SK-N-SH treated with all-trans-retinoic acid at 6 μM for 48 hours (cell line): Measurements from ENCODE around the gene KIAA1217.

Experiments used
- ATAC-seq: fragments of 200-7000 bp; cut with Tn5 transposase; 3 replicates; pipeline ENCODE4 v1.9.1; 2020; ENCODE audit warnings: mild to moderate bottlenecking, moderate library complexity
- BACH2 ChIP-seq: fragments of 250-450 bp; sonication (Bioruptor Pico); IDR thresholded peaks from 2 replicates; pipeline ENCODE4 v1.9.0; 2021; ENCODE audit warnings: mild to moderate bottlenecking, borderline replicate concordance
- CSDC2 ChIP-seq: fragments of 250-450 bp; sonication (Bioruptor Pico); IDR thresholded peaks from 2 replicates; pipeline ENCODE4 v1.5.0; 2020; ENCODE audit warnings: mild to moderate bottlenecking, moderate library complexity
- ESRRG ChIP-seq: fragments of 250-450 bp; sonication (Bioruptor Pico); IDR thresholded peaks from 2 replicates; pipeline ENCODE4 v1.6.1; 2021; ENCODE audit warnings: mild to moderate bottlenecking
- ISL1 ChIP-seq: fragments of 250-450 bp; sonication (Bioruptor Pico); IDR thresholded peaks from 2 replicates; pipeline ENCODE4 v2.1.2; 2022; ENCODE audit warnings: mild to moderate bottlenecking, moderate library complexity
- PPARA ChIP-seq: fragments of 250-450 bp; sonication (Bioruptor Pico); IDR thresholded peaks from 2 replicates; pipeline ENCODE4 v1.5.0; 2020; ENCODE audit warnings: mild to moderate bottlenecking, borderline replicate concordance
- RARB ChIP-seq: fragments of 250-450 bp; sonication (Bioruptor Pico); IDR thresholded peaks from 2 replicates; pipeline ENCODE4 v1.8.0; 2021; ENCODE audit warnings: mild to moderate bottlenecking, moderate library complexity
- TCF4 ChIP-seq: fragments of 250-450 bp; sonication (Bioruptor Pico); IDR thresholded peaks from 2 replicates; pipeline ENCODE4 v1.8.0; 2021; ENCODE audit warnings: mild to moderate bottlenecking, moderate library complexity, borderline replicate concordance
- TOX ChIP-seq: fragments of 250-450 bp; sonication (Bioruptor Pico); IDR thresholded peaks from 2 replicates; pipeline ENCODE4 v1.8.0; 2021; ENCODE audit warnings: mild to moderate bottlenecking, moderate library complexity, borderline replicate concordance
- ZC3H10 ChIP-seq: fragments of 250-450 bp; sonication (Bioruptor Pico); IDR thresholded peaks from 2 replicates; pipeline ENCODE4 v1.5.1; 2021; ENCODE audit warnings: mild to moderate bottlenecking, moderate library complexity
- ZNF565 ChIP-seq: fragments of 450-650 bp; formaldehyde crosslinking; conservative IDR thresholded peaks from 2 replicates; pipeline ENCODE4 v1.5.0; 2020; ENCODE audit warnings: low read depth, mild to moderate bottlenecking, moderate library complexity
- ZNF70 ChIP-seq: fragments of 450-650 bp; formaldehyde crosslinking; IDR thresholded peaks from 2 replicates; pipeline ENCODE4 v1.5.0; 2020; ENCODE audit warnings: mild to moderate bottlenecking, moderate library complexity
- ZNF8 ChIP-seq: fragments of 450-650 bp; formaldehyde crosslinking; IDR thresholded peaks from 2 replicates; pipeline ENCODE4 v1.5.0; 2020; ENCODE audit warnings: mild to moderate bottlenecking, moderate library complexity
- TF ChIP-seq, protein P1 (sequence below): fragments of 250-450 bp; sonication (Bioruptor Pico); IDR thresholded peaks from 2 replicates; pipeline ENCODE4 v1.8.0; 2020; ENCODE audit warnings: mild to moderate bottlenecking, moderate library complexity, borderline replicate concordance
- TF ChIP-seq, protein P2 (sequence below): fragments of 250-450 bp; sonication (Bioruptor Pico); IDR thresholded peaks from 2 replicates; pipeline ENCODE4 v1.5.1; 2021; ENCODE audit warnings: mild to moderate bottlenecking, moderate library complexity
- TF ChIP-seq, protein P3 (sequence below): fragments of 250-450 bp; sonication (Bioruptor Pico); IDR thresholded peaks from 2 replicates; pipeline ENCODE4 v1.8.0; 2021; ENCODE audit warnings: low read depth, mild to moderate bottlenecking, moderate library complexity, borderline replicate concordance
- TF ChIP-seq, protein P4 (sequence below): fragments of 250-450 bp; sonication (Bioruptor Pico); IDR thresholded peaks from 2 replicates; pipeline ENCODE4 v1.5.0; 2020; ENCODE audit warnings: mild to moderate bottlenecking, moderate library complexity

KIAA1217 gene

DNA sequence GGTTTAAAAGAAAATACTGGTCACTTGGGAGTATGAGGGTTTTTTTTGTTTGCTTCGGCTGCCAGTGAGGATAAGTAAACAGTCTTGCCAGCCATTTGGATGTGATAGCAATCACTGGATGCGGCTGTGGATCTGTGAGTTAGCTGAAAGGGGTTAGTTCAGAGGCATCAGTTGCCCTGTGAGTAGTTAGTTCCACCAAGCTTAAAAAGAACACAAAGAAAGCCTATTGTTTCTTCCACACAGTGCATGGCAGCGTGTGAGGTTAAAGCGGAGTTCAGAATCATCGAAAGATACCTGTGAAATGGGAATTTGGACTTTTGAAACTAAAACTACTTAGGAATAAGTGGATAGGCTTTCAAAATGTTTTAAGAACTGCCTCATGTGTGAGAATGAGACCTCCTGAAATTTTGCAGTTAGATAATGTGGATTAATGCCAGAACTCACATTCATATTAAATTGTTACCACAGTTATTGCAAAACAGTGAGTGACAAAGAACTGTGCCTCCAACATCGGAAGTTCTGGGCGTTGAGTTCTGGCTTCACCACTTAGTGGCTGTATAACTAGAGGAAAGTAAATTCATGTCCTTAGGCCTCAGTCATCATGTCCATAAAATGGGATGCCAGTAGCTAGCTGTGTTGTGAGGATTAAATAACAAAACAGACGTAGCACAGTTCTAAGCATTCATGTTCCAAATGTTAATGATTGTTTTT is 31.3 kb downstream of the KIAA1217 start:
- peak; percentile 37; the same call in 1 of the 3 replicates for ATAC-seq
- no peak for TF ChIP-seq ZNF8 (CRISPR knock-in tag)
- TF ChIP-seq TCF4 (CRISPR knock-in tag) = no peak
- TF ChIP-seq ESRRG (CRISPR knock-in tag) = no peak
- TF ChIP-seq ZNF70 (CRISPR knock-in tag) = peak; percentile 79
- TF ChIP-seq, protein P1, sequence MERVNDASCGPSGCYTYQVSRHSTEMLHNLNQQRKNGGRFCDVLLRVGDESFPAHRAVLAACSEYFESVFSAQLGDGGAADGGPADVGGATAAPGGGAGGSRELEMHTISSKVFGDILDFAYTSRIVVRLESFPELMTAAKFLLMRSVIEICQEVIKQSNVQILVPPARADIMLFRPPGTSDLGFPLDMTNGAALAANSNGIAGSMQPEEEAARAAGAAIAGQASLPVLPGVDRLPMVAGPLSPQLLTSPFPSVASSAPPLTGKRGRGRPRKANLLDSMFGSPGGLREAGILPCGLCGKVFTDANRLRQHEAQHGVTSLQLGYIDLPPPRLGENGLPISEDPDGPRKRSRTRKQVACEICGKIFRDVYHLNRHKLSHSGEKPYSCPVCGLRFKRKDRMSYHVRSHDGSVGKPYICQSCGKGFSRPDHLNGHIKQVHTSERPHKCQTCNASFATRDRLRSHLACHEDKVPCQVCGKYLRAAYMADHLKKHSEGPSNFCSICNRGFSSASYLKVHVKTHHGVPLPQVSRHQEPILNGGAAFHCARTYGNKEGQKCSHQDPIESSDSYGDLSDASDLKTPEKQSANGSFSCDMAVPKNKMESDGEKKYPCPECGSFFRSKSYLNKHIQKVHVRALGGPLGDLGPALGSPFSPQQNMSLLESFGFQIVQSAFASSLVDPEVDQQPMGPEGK (CRISPR knock-in tag) = no peak
- TF ChIP-seq, all 23 proteins: peak for 1

DNA sequence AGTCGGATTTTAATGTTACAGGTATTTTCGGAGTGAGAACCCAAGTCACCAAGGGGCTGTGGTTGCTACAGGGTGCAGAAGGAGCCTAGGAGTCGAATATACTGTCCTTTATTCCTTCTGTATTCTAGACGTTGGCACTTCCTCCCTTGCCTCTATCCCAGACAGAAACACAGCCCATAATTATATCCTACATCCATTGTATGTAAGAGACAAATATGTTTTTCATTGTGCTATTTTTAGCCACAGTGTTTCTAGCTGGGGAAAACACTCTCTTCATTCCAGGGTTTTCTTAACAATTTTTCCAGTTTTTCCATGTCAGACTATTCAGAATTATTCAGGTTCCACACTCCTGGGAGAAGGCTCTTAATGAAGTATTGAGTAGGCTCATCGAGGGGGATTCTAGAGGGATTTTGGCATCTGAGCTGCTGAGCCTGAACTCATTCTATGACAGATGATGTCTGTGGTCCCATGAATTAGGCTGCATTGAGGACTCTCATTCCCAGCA is 32.6 kb downstream of the KIAA1217 start:
- peak; percentile 84 for ATAC-seq
- TF ChIP-seq, protein P2, sequence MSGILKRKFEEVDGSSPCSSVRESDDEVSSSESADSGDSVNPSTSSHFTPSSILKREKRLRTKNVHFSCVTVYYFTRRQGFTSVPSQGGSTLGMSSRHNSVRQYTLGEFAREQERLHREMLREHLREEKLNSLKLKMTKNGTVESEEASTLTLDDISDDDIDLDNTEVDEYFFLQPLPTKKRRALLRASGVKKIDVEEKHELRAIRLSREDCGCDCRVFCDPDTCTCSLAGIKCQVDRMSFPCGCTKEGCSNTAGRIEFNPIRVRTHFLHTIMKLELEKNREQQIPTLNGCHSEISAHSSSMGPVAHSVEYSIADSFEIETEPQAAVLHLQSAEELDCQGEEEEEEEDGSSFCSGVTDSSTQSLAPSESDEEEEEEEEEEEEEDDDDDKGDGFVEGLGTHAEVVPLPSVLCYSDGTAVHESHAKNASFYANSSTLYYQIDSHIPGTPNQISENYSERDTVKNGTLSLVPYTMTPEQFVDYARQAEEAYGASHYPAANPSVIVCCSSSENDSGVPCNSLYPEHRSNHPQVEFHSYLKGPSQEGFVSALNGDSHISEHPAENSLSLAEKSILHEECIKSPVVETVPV (CRISPR knock-in tag) = no peak
- TF ChIP-seq, protein P1 (CRISPR knock-in tag) = no peak
- TF ChIP-seq, protein P3, sequence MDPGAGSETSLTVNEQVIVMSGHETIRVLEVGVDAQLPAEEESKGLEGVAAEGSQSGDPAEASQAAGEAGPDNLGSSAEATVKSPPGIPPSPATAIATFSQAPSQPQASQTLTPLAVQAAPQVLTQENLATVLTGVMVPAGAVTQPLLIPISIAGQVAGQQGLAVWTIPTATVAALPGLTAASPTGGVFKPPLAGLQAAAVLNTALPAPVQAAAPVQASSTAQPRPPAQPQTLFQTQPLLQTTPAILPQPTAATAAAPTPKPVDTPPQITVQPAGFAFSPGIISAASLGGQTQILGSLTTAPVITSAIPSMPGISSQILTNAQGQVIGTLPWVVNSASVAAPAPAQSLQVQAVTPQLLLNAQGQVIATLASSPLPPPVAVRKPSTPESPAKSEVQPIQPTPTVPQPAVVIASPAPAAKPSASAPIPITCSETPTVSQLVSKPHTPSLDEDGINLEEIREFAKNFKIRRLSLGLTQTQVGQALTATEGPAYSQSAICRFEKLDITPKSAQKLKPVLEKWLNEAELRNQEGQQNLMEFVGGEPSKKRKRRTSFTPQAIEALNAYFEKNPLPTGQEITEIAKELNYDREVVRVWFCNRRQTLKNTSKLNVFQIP (CRISPR knock-in tag) = no peak
- TF ChIP-seq TCF4 (CRISPR knock-in tag) (no peak), ZNF565 (CRISPR knock-in tag) (no peak), BACH2 (CRISPR knock-in tag) (no peak), RARB (CRISPR knock-in tag) (no peak), TOX (CRISPR knock-in tag) (no peak), ZC3H10 (CRISPR knock-in tag) (no peak), CSDC2 (no peak), ZNF8 (CRISPR knock-in tag) (no peak), PPARA (CRISPR knock-in tag) (no peak)

DNA sequence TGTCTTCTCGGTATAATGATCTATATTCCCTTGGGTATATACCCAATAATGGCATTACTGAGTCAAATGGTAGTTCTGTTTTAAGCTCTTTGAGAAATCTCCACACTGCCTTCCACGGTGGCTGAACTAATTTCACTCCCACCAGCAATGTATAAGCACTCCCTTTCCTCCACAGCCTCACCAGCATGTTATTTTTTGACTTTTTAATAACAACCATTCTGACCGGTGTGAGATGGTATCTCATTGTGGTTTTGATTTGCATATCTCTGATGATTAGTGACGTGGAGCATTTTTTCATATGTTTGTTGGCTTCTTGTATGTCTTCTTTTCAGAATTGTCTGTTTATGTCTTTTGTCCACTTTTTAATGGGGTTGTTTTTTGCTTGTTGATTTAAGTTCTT is 33.6 kb downstream of the KIAA1217 start:
- ATAC-seq = no peak; the same call in 2 of the 3 replicates
- TF ChIP-seq ZNF565 (CRISPR knock-in tag) (no peak), ZNF8 (CRISPR knock-in tag) (no peak), ISL1 (CRISPR knock-in tag) (no peak), ESRRG (CRISPR knock-in tag) (no peak)
- TF ChIP-seq, protein P2 (CRISPR knock-in tag) = no peak
- TF ChIP-seq, protein P4, sequence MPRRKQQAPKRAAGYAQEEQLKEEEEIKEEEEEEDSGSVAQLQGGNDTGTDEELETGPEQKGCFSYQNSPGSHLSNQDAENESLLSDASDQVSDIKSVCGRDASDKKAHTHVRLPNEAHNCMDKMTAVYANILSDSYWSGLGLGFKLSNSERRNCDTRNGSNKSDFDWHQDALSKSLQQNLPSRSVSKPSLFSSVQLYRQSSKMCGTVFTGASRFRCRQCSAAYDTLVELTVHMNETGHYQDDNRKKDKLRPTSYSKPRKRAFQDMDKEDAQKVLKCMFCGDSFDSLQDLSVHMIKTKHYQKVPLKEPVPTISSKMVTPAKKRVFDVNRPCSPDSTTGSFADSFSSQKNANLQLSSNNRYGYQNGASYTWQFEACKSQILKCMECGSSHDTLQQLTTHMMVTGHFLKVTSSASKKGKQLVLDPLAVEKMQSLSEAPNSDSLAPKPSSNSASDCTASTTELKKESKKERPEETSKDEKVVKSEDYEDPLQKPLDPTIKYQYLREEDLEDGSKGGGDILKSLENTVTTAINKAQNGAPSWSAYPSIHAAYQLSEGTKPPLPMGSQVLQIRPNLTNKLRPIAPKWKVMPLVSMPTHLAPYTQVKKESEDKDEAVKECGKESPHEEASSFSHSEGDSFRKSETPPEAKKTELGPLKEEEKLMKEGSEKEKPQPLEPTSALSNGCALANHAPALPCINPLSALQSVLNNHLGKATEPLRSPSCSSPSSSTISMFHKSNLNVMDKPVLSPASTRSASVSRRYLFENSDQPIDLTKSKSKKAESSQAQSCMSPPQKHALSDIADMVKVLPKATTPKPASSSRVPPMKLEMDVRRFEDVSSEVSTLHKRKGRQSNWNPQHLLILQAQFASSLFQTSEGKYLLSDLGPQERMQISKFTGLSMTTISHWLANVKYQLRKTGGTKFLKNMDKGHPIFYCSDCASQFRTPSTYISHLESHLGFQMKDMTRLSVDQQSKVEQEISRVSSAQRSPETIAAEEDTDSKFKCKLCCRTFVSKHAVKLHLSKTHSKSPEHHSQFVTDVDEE (CRISPR knock-in tag) = no peak
- TF ChIP-seq, protein P3 (CRISPR knock-in tag) = no peak
